Measurements from ENCODE around the gene TAS2R40. TPM values are rescaled to one million over a fixed set of nuclear protein-coding genes. Genes with fewer than 3 reads are reported as not detected.

Gene TAS2R40
- total and polyA plus RNA-seq, 10 of the 15 experiments (the other 5 are each of a cell fraction or from before 2014, with no cell fraction given), result not detected

- no TSS peak for BruUV-seq (replicated peaks)
- Histone ChIP-seq H3K4me1 (ENCODE audit: control insufficient read depth, insufficient read depth, low read length) (peaks cover 6% of the 10 kb centered on the region; the same call in 1 of the 2 replicates), H3K9ac (ENCODE audit: control insufficient read depth, insufficient read depth, low read length) (no peak overlapping the region), H3K4me3 (no peak overlapping the region), H3K27ac (ENCODE audit: control insufficient read depth, insufficient read depth) (no peak overlapping the region), H2AFZ (ENCODE audit: control insufficient read depth, low read depth, low read length) (peak overlapping the region; percentile 6; the same call in 1 of the 2 replicates), H3K79me2 (ENCODE audit: control insufficient read depth, insufficient read depth, low read length) (no peaks in the 10 kb centered on the region), H3K4me2 (ENCODE audit: control insufficient read depth, insufficient read depth) (peak overlapping the region; percentile 46), H3K36me3 (ENCODE audit: control insufficient read depth in 2 of 2, insufficient read depth in 2 of 2, low read length in 1 of 2) (no peaks in the 10 kb centered on the region), H4K20me1 (ENCODE audit: control insufficient read depth, insufficient read depth) (no peaks in the 10 kb centered on the region), H3K9me3 (replicated peaks; ENCODE audit: control insufficient read depth, insufficient read depth, low read length) (no peaks in the 10 kb centered on the region), H3K27me3 (replicated peaks in 1 of 2; ENCODE audit: control insufficient read depth in 2 of 2, insufficient read depth in 2 of 2, low read length in 1 of 2) (no peaks in the 10 kb centered on the region)
- peak; percentile 85 for ATAC-seq
- peak; percentile 72 for FAIRE-seq
- intact Hi-C loops (cut with micrococcal nuclease; ENCODE audit: unreplicated experiment) (no loop called here), in situ Hi-C loops (cut with MboI) (no loop called here)
- POLR2A ChIA-PET, result no interaction called here
- CTCF ChIA-PET, result interaction anchor here (0.8 to 1.7 kb wide), 5 partner anchors 9 to 196 kb away, joined by 3 to 11 read pairs (median 4); no protein-coding TSS in a partner anchor
- DNase-seq (ENCODE audit: low read depth, low spot score), result peak; percentile 47
- WGBS (ENCODE audit: insufficient coverage, insufficient replicate concordance, low lambda C conversion rate, missing lambda C conversion rate), result 13% methylated on average over 13 of the region's 13 CpGs
- RAD21 ChIA-PET (ENCODE audit: unreplicated experiment), result interaction anchor here (1.2 kb wide), 1 partner anchor 9 kb away, joined by 5 read pairs; no protein-coding TSS in a partner anchor
- SMC1A ChIA-PET (ENCODE audit: uncharacterized antibody, unreplicated experiment), result interaction anchor here (0.5 to 4.0 kb wide), 3 partner anchors 9 to 26 kb away, joined by 3 to 17 read pairs (median 6); no protein-coding TSS in a partner anchor
- TF ChIP-seq EGR1 (IDR thresholded peaks at IDR 0.05; ENCODE audit: borderline replicate concordance in 1 of 2, low read depth in 2 of 2, low read length in 2 of 2), result no peak
- no peak for TF ChIP-seq ZSCAN29 (IDR thresholded peaks at IDR 0.05)
- TF ChIP-seq NRF1 (conservative IDR thresholded peaks at IDR 0.05; ENCODE audit: low read depth, low read length), result no peak
- TF ChIP-seq ZNF217 (IDR thresholded peaks at IDR 0.05), result no peak
- TF ChIP-seq ESRRA (IDR thresholded peaks at IDR 0.05; ENCODE audit: low read length), result no peak
- no peak for TF ChIP-seq POLR2AphosphoS5 (IDR thresholded peaks at IDR 0.05; ENCODE audit: low read length)
- peak in 1 of 2 experiments; percentile 43; a peak in 1 of 4 replicates for TF ChIP-seq BHLHE40 (IDR thresholded peaks at IDR 0.05; ENCODE audit: borderline replicate concordance in 1 of 2, low read depth in 2 of 2, low read length in 1 of 2)
- TF ChIP-seq MLLT1 (IDR thresholded peaks at IDR 0.05), result 0 out of 2 replicates have a peak, but pooled peaks have one; percentile 13
- no peak for TF ChIP-seq TARDBP (IDR thresholded peaks at IDR 0.05; ENCODE audit: borderline replicate concordance)
- TF ChIP-seq GABPA (IDR thresholded peaks at IDR 0.05; ENCODE audit: low read depth), result no peak
- TF ChIP-seq EED (IDR thresholded peaks at IDR 0.05; ENCODE audit: low read depth), result peak; percentile 54
- 0 out of 2 replicates have a peak, but pooled peaks have one; percentile 42 for TF ChIP-seq MTA2 (IDR thresholded peaks at IDR 0.05; ENCODE audit: low read depth)
- TF ChIP-seq RUNX3 (IDR thresholded peaks at IDR 0.05; ENCODE audit: low read length), result peak; percentile 67
- peak in 1 of 2 experiments; percentile 27; a peak in 1 of 4 replicates for TF ChIP-seq ETV6 (conservative IDR thresholded peaks at IDR 0.05 in 1 of 2, IDR thresholded peaks at IDR 0.05 in 1 of 2; ENCODE audit: borderline replicate concordance in 1 of 2, low read depth in 1 of 2)
- no peak for TF ChIP-seq RBBP5 (conservative IDR thresholded peaks at IDR 0.05)
- no peak for TF ChIP-seq CHD2 (IDR thresholded peaks at IDR 0.05; ENCODE audit: borderline replicate concordance, low read depth, low read length)
- no peak for TF ChIP-seq POLR2AphosphoS2 (IDR thresholded peaks at IDR 0.05; ENCODE audit: low read depth, low read length)
- TF ChIP-seq BMI1 (IDR thresholded peaks at IDR 0.05; ENCODE audit: borderline replicate concordance), result no peak
- no peak for TF ChIP-seq ATF3 (IDR thresholded peaks at IDR 0.05; ENCODE audit: borderline replicate concordance, extremely low read depth, low read depth, low read length)
- TF ChIP-seq IRF4 (IDR thresholded peaks at IDR 0.05; ENCODE audit: low read depth, low read length), result no peak
Observed at GRCh38 chr7:143205560-143206293, 16.1 kb upstream of the TAS2R40 start.
